GM20000 (cell line): ENCODE measurements around the gene TRAPPC10.

Experiments used
- DNase-seq: peaks from one replicate; pipeline ENCODE4 v3.0.0; 2012; ENCODE audit warnings: low spot score
- CTCF ChIP-seq: IDR thresholded peaks from 2 replicates; pipeline ENCODE4 v1.5.1; 2012; ENCODE audit warnings: mild to moderate bottlenecking, control low read depth; ENCODE audit errors: extremely low read depth, missing control alignments

TRAPPC10 gene

GRCh38 chr21:43988016-43988415 lies 24.1 kb upstream of the TRAPPC10 start:
- no peak for DNase-seq
- no peak for TF ChIP-seq CTCF

- no peak for DNase-seq
- TF ChIP-seq CTCF, result no peak
Measured at GRCh38 chr21:43988506-43989230, 23.4 kb upstream of the TRAPPC10 start.

- no peak for DNase-seq
Measured at GRCh38 chr21:43989401-43989800, 22.7 kb upstream of the TRAPPC10 start.

DNA sequence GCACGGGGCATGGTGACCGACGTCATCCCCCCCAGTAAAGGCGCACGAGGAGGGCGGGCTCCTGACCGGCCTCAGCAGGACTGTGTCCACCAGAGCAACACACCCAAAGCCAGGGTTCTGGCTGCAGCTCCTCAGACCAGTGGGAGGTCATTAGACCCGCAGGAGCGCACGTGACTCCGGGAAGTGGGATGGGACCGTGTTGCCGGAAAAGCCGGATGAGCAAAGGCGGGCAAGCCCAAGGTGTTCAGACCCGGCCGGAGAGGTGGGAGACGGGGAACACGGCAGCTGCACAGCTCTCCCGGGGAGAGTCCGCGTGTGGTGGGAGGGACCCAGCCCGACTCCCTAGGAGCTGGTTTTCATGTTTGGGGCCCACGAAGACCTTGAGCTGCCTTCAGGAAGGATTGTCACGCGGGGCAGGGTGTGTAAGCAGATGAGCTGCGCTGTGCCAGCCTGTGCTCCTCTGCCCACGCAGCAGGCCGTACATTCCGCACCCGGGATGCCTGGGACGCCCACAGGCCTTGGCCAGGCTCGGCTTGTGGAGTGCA lies 20.6 kb upstream of the TRAPPC10 start:
- no peak for DNase-seq
- TF ChIP-seq CTCF, result no peak

More at GRCh38 chr21:43989401-43989800, 22.7 kb upstream of the TRAPPC10 start:
- TF ChIP-seq CTCF, result no peak

GRCh38 chr21:43992121-43992520 lies 20.0 kb upstream of the TRAPPC10 start:
- no peak for DNase-seq

DNA sequence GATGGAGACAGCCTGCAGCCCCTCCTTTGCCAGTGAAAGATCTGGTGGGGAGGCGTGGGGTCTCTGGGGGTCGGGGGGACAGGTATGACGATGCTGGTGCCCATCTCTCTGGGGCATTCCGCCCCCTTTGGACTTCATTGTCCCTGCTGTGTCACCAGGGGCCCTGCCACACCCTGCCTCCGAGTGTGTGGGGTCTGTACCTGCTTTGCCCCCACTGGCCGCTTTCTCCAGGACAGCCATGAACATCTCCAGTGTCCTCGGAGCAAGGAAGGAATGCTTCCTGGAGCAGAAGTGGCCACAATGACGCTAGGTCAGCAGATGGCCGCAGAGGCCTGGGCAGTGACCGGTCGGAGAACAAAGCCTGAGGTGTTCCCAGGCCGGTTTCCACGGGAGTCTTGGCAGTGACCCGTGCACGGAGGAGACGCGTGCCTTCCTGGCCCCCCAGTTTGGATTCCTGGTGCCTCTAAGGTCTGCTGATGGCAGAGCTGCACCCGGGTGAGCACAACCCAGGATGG lies 18.6 kb upstream of the TRAPPC10 start:
- TF ChIP-seq CTCF, result no peak
- DNase-seq, result no peak

More at GRCh38 chr21:43992121-43992520, 20.0 kb upstream of the TRAPPC10 start:
- no peak for TF ChIP-seq CTCF

DNA sequence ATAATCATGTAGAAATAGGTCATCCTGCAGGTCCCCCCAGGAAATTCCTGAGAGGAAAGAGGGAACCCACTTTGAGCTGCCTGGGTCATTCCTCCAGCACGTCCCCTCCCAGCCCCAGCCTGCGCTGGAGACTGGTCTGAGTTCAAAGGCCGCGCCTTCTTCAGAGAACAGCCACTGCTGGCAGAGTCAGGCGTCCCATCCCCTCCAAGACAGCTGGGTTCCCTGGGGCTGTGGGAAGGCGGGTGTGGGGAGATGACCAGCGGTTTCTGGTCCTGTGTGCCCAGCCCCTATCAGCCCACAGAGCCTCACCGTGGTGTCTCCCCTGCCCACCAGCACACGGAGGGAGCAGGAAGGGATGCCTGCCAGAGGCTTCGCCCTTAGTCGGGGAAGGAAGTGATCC lies 18.0 kb upstream of the TRAPPC10 start:
- TF ChIP-seq CTCF, result no peak

More for the DNA sequence above, 18.0 kb upstream of the TRAPPC10 start:
- DNase-seq, result no peak
